ENCODE data around the gene RHOA.

- TF ChIP-seq POLR2A (IDR thresholded peaks at IDR 0.05; ENCODE audit: low read depth, low read length), result no peak
- TF ChIP-seq POLR2AphosphoS5 (IDR thresholded peaks at IDR 0.05; ENCODE audit: low read depth, low read length), result no peak
Measured at GRCh38 chr3:49412632-49413337, 1.0 kb upstream of the RHOA start.

Measured in GM12891 (cell line).